SK-N-SH (cell line): ENCODE results near the gene RAB34. TPM values are rescaled to one million over a fixed set of nuclear protein-coding genes. Genes with fewer than 3 reads are reported as not detected.
A peak's percentile ranks its signal among the peaks of the same experiment; 100 is the strongest.

Source experiments
- CTCF ChIA-PET: fragments of 300-600, 350-600 bp; formaldehyde crosslinking; extraction: SDS; loops from one replicate; lab custom pipeline; 2021; lab: Yijun Ruan, JAX
- POLR2A ChIA-PET: fragments of 350-600 bp; sonication (Branson Sonifier 250); formaldehyde crosslinking; extraction: SDS; loops from one replicate; lab custom pipeline; 2020; ENCODE audit warnings: antibody characterized with exemption, inconsistent platforms; lab: Yijun Ruan, JAX
- DNase-seq: peaks from one replicate; pipeline ENCODE4 v3.0.0; 2012
- H2AFZ ChIP-seq: fragments of 200-600 bp; sonication (generic); 2 replicates; pipeline ENCODE4 v1.8.1; 2016; ENCODE audit warnings: antibody characterized with exemption, mild to moderate bottlenecking, low read depth
- H3F3A ChIP-seq: fragments of 200-600 bp; sonication (generic); replicated peaks from 2 replicates; pipeline ENCODE3; 2016; ENCODE audit warnings: antibody characterized with exemption, mild to moderate bottlenecking; ENCODE audit not compliant: insufficient read depth
- H3K27ac ChIP-seq, 2 experiments: fragments of 200-500 bp in 1 of 2; fragments of 200-600 bp in 1 of 2; sonication (Bioruptor generic) in 1 of 2; sonication (generic), shearing (Covaris generic) in 1 of 2; 2 replicates each; pipeline versions ENCODE4 v1.5.1 to v1.6.1; 2014 to 2016; ENCODE audit warnings: low read depth in 2 of 2, inconsistent platforms in 1 of 2, low read length in 1 of 2, mild to moderate bottlenecking in 1 of 2, mixed read lengths in 1 of 2
- H3K27me3 ChIP-seq: fragments of 200-600 bp; sonication (generic), shearing (Covaris generic); 2 replicates; pipeline ENCODE4 v1.6.1; 2016; ENCODE audit warnings: mixed run types; ENCODE audit not compliant: insufficient read depth
- H3K36me3 ChIP-seq, 2 experiments: fragments of 200-500 bp in 1 of 2; fragments of 200-600 bp in 1 of 2; sonication (Bioruptor generic) in 1 of 2; sonication (generic) in 1 of 2; replicated peaks in 1 of 2; 2 replicates each; pipeline versions ENCODE3 to v1.5.1; 2014 to 2016; ENCODE audit warnings: low read length in 1 of 2, mild to moderate bottlenecking in 1 of 2; ENCODE audit not compliant: insufficient read depth in 2 of 2, control insufficient read depth in 1 of 2
- H3K4me1 ChIP-seq, 2 experiments: fragments of 200-500 bp in 1 of 2; fragments of 200-600 bp in 1 of 2; sonication (Bioruptor generic) in 1 of 2; sonication (generic), shearing (Covaris generic) in 1 of 2; 2 replicates each; pipeline versions ENCODE4 v1.5.1 to v1.6.1; 2014 to 2016; ENCODE audit warnings: low read depth in 1 of 2, low read length in 1 of 2, mixed run types in 1 of 2; ENCODE audit not compliant: insufficient read depth in 2 of 2, control insufficient read depth in 1 of 2
- H3K4me2 ChIP-seq: fragments of 200-600 bp; sonication (generic), shearing (Covaris generic); 2 replicates; pipeline ENCODE4 v1.6.1; 2017; ENCODE audit warnings: mixed run types
- H3K4me3 ChIP-seq, 2 experiments: fragments of 200-500 bp in 1 of 2; fragments of 200-600 bp in 1 of 2; sonication (Bioruptor generic) in 1 of 2; sonication (generic), shearing (Covaris generic) in 1 of 2; 2 replicates each; pipeline versions ENCODE4 v1.5.1 to v1.8.1; 2014 to 2016; ENCODE audit warnings: low read depth in 2 of 2, inconsistent platforms in 1 of 2, low read length in 1 of 2, mild to moderate bottlenecking in 1 of 2, mixed read lengths in 1 of 2, moderate library complexity in 1 of 2
- H3K79me2 ChIP-seq: fragments of 200-600 bp; sonication (generic); 2 replicates; pipeline ENCODE4 v1.8.1; 2017; ENCODE audit warnings: mild to moderate bottlenecking; ENCODE audit not compliant: insufficient read depth
- H3K9ac ChIP-seq: fragments of 200-600 bp; sonication (generic); 2 replicates; pipeline ENCODE4 v1.6.1; 2017; ENCODE audit warnings: mixed run types
- H3K9me2 ChIP-seq: fragments of 200-600 bp; sonication (generic); 2 replicates; pipeline ENCODE4 v1.6.1; 2017; ENCODE audit warnings: mixed run types
- H3K9me3 ChIP-seq: fragments of 200-600 bp; sonication (generic); 2 replicates; pipeline ENCODE4 v1.6.1; 2017; ENCODE audit warnings: mixed run types, mild to moderate bottlenecking, moderate library complexity
- H4K20me1 ChIP-seq: fragments of 200-600 bp; sonication (generic); 2 replicates; pipeline ENCODE4 v1.6.1; 2017; ENCODE audit warnings: mild to moderate bottlenecking, mixed run types; ENCODE audit not compliant: insufficient read depth
- CHD2 ChIP-seq: fragments of 150-350 bp; IDR thresholded peaks from 2 replicates; pipeline ENCODE4 v1.6.1; 2018; ENCODE audit warnings: low read length; ENCODE audit not compliant: partially characterized antibody
- CTCF ChIP-seq: fragments of 200-600 bp; sonication (generic); IDR thresholded peaks from 2 replicates; pipeline ENCODE4 v1.6.1; 2017; ENCODE audit warnings: antibody characterized with exemption, mild to moderate bottlenecking, moderate library complexity
- FOXM1 ChIP-seq: IDR thresholded peaks from 2 replicates; pipeline ENCODE4 v1.4.0; 2012; ENCODE audit warnings: low read depth, mild to moderate bottlenecking
- IRF3 ChIP-seq: fragments of 150-350 bp; IDR thresholded peaks from 2 replicates; pipeline ENCODE4 v1.6.1; 2016; ENCODE audit warnings: mild to moderate bottlenecking, low read depth, low read length
- MXI1 ChIP-seq: IDR thresholded peaks from 2 replicates; pipeline ENCODE4 v1.6.1; 2012; ENCODE audit warnings: mild to moderate bottlenecking, low read depth, low read length, improper control_type of control experiment
- PBX3 ChIP-seq: IDR thresholded peaks from 2 replicates; pipeline ENCODE4; 2012
- RAD21 ChIP-seq: IDR thresholded peaks from 2 replicates; pipeline ENCODE4 v1.6.1; 2012; ENCODE audit warnings: mild to moderate bottlenecking, low read length
- REST ChIP-seq: IDR thresholded peaks from 2 replicates; pipeline ENCODE4 v1.6.1; 2012; ENCODE audit warnings: mild to moderate bottlenecking, low read depth, low read length, moderate library complexity
- RFX5 ChIP-seq: IDR thresholded peaks from 2 replicates; pipeline ENCODE4 v1.6.1; 2012; ENCODE audit warnings: mild to moderate bottlenecking, improper control_type of control experiment, low read length
- SIN3A ChIP-seq: IDR thresholded peaks from 2 replicates; pipeline ENCODE4 v1.6.1; 2012; ENCODE audit warnings: low read depth, mild to moderate bottlenecking, low read length, moderate library complexity, borderline replicate concordance
- SMC3 ChIP-seq: IDR thresholded peaks from 2 replicates; pipeline ENCODE4 v1.6.1; 2012; ENCODE audit warnings: low read depth, low read length, improper control_type of control experiment
- TAF1 ChIP-seq: IDR thresholded peaks from 2 replicates; pipeline ENCODE4 v1.6.1; 2012; ENCODE audit warnings: low read depth, mild to moderate bottlenecking, low read length, moderate library complexity, borderline replicate concordance
- TCF12 ChIP-seq: IDR thresholded peaks from 2 replicates; pipeline ENCODE4 v1.4.0; 2012
- USF2 ChIP-seq: fragments of 150-350 bp; IDR thresholded peaks from 2 replicates; pipeline ENCODE4 v1.6.1; 2017; ENCODE audit warnings: antibody characterized with exemption, low read length, low read depth, borderline replicate concordance
- ZBTB33 ChIP-seq: IDR thresholded peaks from 2 replicates; pipeline ENCODE4 v1.4.0; 2012; ENCODE audit warnings: low read depth, borderline replicate concordance
- WGBS: methylation state at CpG from one replicate; pipeline ENCODE4 v1.1.6; 2017; ENCODE audit warnings: low lambda C conversion rate; 5-methylcytosine and 5-hydroxymethylcytosine counted together
- polyA plus RNA-seq, 3 experiments: library from polyadenylated mRNA; depleted of rRNA; stranded (reverse); fragments of >200 nt; gene quantifications; 2 replicates each; pipeline ENCODE4 v1.2.3, GENCODE V29; 2012

RAB34 gene
- polyA plus RNA-seq, 1 of the 3 experiments (the other 2 are of a cell fraction): 0.18 TPM

GRCh38 chr17:28726627-28727491 lies 9.2 kb upstream of the RAB34 start:
- H3K4me3 ChIP-seq: peak overlapping the region; percentile 62 to 81
- TF ChIP-seq SMC3: peak; percentile 90
- TF ChIP-seq MXI1: peak; percentile 57
- TF ChIP-seq REST: peak; percentile 55; the same call in 1 of the 2 replicates
- peak; percentile 85; the same call in 1 of the 2 replicates for TF ChIP-seq SIN3A
- TF ChIP-seq RFX5: no peak
- TF ChIP-seq CTCF: peak; percentile 98
- TF ChIP-seq RAD21: peak; percentile 98
- TF ChIP-seq FOXM1: 0 out of 2 replicates have a peak, but pooled peaks have one; percentile 27
- TF ChIP-seq TAF1: 0 out of 2 replicates have a peak, but pooled peaks have one; percentile 35
- peak; percentile 52 for TF ChIP-seq CHD2
- TF ChIP-seq USF2: no peak
- TF ChIP-seq IRF3: no peak
- TF ChIP-seq PBX3: 0 out of 2 replicates have a peak, but pooled peaks have one; percentile 15
- peak; percentile 52; the same call in 1 of the 2 replicates for TF ChIP-seq TCF12
- TF ChIP-seq ZBTB33: peak; percentile 55
- H3K4me1 ChIP-seq: peaks cover 16 to 37% of the 10 kb centered on the region in 2 experiments
- H3K9me2 ChIP-seq: no peaks in the 10 kb centered on the region
- peaks cover 60% of the 10 kb centered on the region for H3F3A ChIP-seq
- DNase-seq: peak; percentile 88
- peak overlapping the region; percentile 81 for H2AFZ ChIP-seq
- no peaks in the 10 kb centered on the region for H3K27me3 ChIP-seq
- H3K9ac ChIP-seq: peak overlapping the region; percentile 90
- under 1% methylated on average over 44 of the region's 57 CpGs for WGBS
- H3K79me2 ChIP-seq: peaks cover 15% of the 10 kb centered on the region
- peak overlapping the region; percentile 72 to 97 for H3K27ac ChIP-seq
- H4K20me1 ChIP-seq: peaks cover 23% of the 10 kb centered on the region
- H3K36me3 ChIP-seq: peaks cover 24 to 28% of the 10 kb centered on the region in 2 experiments
- no peaks in the 10 kb centered on the region for H3K9me3 ChIP-seq
- ChIA-PET CTCF (interaction anchor here (0.5 to 11.1 kb wide), 67 partner anchors 8 to 916 kb away, joined by 3 to 612 read pairs (median 4); partner anchors contain the start of genes BLTP2, DHRS13, FAM222B and FLOT2), POLR2A (interaction anchor here (0.7 to 4.5 kb wide), 10 partner anchors 16 to 238 kb away, joined by 3 to 90 read pairs (median 4); partner anchors contain the start of genes DHRS13, FLOT2, PROCA1 and TRAF4)
- H3K4me2 ChIP-seq: peak overlapping the region; percentile 99
